GM23338 (cell line): ENCODE results near the gene AP4E1.

Experiments
- CTCF ChIP-seq, 2 experiments: fragments of 200-600 bp in 1 of 2; sonication (generic) in 1 of 2; conservative IDR thresholded peaks; 2 replicates each; pipeline versions ENCODE4 v1.5.1 to v1.6.1; 2016 to 2017; ENCODE audit warnings: antibody characterized with exemption in 2 of 2, low read depth in 2 of 2, mild to moderate bottlenecking in 2 of 2, moderate library complexity in 1 of 2
- EZH2phosphoT487 ChIP-seq: fragments of 200-600 bp; sonication (generic); IDR thresholded peaks from one replicate; pipeline ENCODE4 v1.8.1; 2018; ENCODE audit warnings: antibody characterized with exemption; ENCODE audit not compliant: unreplicated experiment
- TF ChIP-seq, protein P1 (sequence below): IDR thresholded peaks from one replicate; pipeline ENCODE4 v1.6.1; 2018; ENCODE audit warnings: antibody characterized with exemption; ENCODE audit not compliant: unreplicated experiment

DNA sequence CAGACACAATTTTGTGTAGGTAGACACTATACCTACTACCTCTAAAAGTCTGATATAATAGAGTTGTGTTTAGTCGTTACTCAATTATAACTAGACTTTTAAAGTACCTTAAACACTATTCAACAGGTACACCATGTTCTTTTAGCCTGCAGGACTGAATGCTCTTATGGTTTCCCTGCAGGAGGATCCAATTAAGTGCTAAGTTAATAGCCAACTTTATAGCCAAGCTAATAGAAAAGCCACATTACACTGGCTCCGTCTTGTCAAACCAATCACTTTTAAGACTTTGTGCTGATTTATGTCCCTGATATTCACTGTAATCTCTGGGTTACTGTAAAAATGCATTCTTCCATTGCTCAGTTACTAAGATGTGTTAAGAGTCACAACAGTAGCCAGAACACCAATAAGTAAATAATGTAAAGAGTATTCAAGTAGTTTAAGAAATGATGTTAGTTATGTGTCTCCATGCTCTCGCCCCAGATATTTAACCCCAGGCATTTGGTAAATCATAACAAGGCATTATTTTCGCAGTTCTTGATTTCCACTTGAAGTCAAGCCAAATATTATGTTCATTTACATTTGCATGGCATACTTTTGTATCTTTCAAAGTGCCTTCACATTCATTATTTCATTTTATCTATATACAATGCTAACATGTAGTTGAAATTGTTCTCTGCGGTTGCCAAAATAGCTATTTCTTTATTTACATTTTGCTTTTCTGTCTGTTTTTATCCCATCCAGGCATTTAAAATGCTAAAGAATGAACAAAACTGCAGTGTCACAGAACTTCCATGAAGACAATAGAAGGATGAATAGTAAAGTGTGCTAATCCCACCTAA lies 42.7 kb upstream of the AP4E1 start:
- TF ChIP-seq CTCF (conservative IDR thresholded peaks at IDR 0.05; ENCODE audit: low read depth in 2 of 2) = no peak
- TF ChIP-seq EZH2phosphoT487 = no peak
- TF ChIP-seq, protein P1, sequence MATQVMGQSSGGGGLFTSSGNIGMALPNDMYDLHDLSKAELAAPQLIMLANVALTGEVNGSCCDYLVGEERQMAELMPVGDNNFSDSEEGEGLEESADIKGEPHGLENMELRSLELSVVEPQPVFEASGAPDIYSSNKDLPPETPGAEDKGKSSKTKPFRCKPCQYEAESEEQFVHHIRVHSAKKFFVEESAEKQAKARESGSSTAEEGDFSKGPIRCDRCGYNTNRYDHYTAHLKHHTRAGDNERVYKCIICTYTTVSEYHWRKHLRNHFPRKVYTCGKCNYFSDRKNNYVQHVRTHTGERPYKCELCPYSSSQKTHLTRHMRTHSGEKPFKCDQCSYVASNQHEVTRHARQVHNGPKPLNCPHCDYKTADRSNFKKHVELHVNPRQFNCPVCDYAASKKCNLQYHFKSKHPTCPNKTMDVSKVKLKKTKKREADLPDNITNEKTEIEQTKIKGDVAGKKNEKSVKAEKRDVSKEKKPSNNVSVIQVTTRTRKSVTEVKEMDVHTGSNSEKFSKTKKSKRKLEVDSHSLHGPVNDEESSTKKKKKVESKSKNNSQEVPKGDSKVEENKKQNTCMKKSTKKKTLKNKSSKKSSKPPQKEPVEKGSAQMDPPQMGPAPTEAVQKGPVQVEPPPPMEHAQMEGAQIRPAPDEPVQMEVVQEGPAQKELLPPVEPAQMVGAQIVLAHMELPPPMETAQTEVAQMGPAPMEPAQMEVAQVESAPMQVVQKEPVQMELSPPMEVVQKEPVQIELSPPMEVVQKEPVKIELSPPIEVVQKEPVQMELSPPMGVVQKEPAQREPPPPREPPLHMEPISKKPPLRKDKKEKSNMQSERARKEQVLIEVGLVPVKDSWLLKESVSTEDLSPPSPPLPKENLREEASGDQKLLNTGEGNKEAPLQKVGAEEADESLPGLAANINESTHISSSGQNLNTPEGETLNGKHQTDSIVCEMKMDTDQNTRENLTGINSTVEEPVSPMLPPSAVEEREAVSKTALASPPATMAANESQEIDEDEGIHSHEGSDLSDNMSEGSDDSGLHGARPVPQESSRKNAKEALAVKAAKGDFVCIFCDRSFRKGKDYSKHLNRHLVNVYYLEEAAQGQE = no peak
